Activated CD4-positive, alpha-beta memory T cell treated with anti-CD3 and anti-CD28 coated beads, Interleukin-2, amount 10 ng/mL, durations not matched to agents 7 days and 5 days (primary cell): ENCODE measurements around the gene FNDC3B. TPM values are rescaled to one million over a fixed set of nuclear protein-coding genes. Genes with fewer than 3 reads are reported as not detected.
"Not testable (repeated sequence)": the region's sequence is repeated elsewhere in the genome, so short reads cannot be mapped to it uniquely, and the experiment has no call there.

Experiments
- CTCF ChIA-PET: fragments of 350-600 bp; sonication (Branson Sonifier 250); formaldehyde crosslinking; loops from one replicate; lab custom pipeline; 2021; ENCODE audit warnings: antibody characterized with exemption, inconsistent platforms; lab: Charles Lee
- POLR2A ChIA-PET: fragments of 350-600 bp; sonication (Branson Sonifier 250); formaldehyde crosslinking; loops from one replicate; lab custom pipeline; 2021; ENCODE audit warnings: antibody characterized with exemption; lab: Charles Lee
- DNase-seq: peaks from one replicate; pipeline ENCODE4 v3.0.0-alpha.2; 2020
- H3K27ac Mint-ChIP-seq: one replicate; pipeline ENCODE4 v1.8.0; 2021; ENCODE audit warnings: mild to moderate bottlenecking, mixed read lengths
- H3K27me3 Mint-ChIP-seq: one replicate; pipeline ENCODE4 v1.8.0; 2021; ENCODE audit warnings: mixed read lengths
- H3K36me3 Mint-ChIP-seq: one replicate; pipeline ENCODE4 v1.8.0; 2021; ENCODE audit warnings: low read depth, mixed read lengths
- H3K4me1 Mint-ChIP-seq: one replicate; pipeline ENCODE4 v1.8.0; 2021; ENCODE audit warnings: mixed read lengths
- H3K4me3 Mint-ChIP-seq: one replicate; pipeline ENCODE4 v1.8.0; 2021; ENCODE audit warnings: mild to moderate bottlenecking, mixed read lengths
- H3K9me3 Mint-ChIP-seq: one replicate; pipeline ENCODE4 v1.8.0; 2021; ENCODE audit warnings: mixed read lengths
- total RNA-seq, 2 experiments: library from RNA; stranded (reverse); gene quantifications; one replicate each; pipeline ENCODE4 v1.2.3, GENCODE V29; 2021

FNDC3B gene
- total RNA-seq, 2 experiments from 2014 or later: 21.6 to 21.8 TPM

DNA sequence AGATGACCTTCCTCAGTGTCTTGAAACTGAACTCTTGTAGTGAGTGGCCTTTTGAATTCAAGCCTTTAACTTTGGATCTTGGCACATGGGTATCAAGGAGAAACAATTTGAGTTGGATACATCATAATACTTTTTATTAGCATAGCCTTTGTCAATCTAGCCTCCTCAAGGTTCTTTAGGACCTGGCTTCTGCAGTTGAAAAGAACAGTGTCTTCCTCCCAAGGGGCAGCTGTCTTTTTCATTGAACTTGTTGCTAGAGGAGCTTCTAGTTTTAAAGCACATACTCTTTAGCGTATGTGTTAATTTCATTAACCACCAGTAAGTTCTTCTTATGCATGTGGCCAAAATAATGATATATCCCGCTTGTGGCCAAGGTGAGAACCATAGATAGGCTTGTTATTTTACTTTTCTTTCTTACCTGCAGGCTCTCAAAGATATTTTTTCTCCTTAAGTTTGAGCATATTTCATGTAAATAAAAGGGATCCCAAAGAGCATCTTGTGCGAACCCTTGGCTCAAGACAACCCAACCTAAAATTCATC is 325.7 kb downstream of the FNDC3B start:
- CTCF ChIA-PET: no interaction called here
- POLR2A ChIA-PET: no interaction called here
- peaks cover 10% of the 10 kb centered on the region for H3K36me3 Mint-ChIP-seq

DNA sequence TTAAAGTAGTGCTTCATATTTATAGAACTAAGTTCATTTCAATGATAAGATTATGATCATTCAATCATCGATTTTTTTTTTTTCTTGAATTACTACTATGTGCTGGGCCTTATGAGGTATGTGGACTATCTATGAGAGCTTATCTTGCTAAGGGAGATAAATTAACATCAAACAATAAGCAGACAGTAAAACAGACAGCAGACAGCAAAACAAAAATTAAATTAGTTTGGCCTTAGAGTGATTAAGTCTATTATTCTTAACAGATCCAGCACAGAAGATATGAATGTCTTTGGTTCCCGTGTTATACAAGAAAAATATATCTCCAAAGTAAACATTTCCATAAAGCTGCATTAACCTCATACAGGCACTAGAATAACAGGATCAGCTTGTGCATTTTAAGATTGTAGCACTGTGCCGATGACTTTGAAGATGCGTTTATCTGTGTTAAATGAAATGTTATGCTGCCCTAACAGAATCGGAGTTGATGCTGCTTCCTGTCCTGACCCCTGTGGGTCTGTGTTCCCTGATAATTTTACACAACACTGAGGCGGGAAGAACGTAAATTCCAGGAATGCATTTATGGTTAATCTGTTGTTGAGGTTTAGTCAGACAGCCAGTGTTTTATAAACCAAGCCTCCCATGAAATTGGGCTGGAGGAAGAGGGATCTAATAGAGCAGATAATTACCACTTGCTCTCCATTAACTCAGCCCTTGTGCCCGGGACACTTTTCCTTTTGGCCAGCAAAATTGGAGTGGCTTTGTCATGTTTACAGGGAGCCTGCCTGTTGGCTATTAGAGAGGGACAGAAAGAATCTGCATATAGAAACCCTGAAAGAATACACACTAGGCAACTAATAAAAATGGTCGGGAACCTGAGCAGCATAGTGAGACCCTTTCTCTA is 328.1 kb downstream of the FNDC3B start:
- no peaks in the 10 kb centered on the region for H3K27me3 Mint-ChIP-seq
- ChIA-PET CTCF (no interaction called here), POLR2A (no interaction called here)
- peaks cover 6% of the 10 kb centered on the region for H3K36me3 Mint-ChIP-seq
- H3K4me1 Mint-ChIP-seq: no peaks in the 10 kb centered on the region
- H3K27ac Mint-ChIP-seq: no peak overlapping the region
- no peaks in the 10 kb centered on the region for H3K9me3 Mint-ChIP-seq
- DNase-seq: no peak
- no peak overlapping the region for H3K4me3 Mint-ChIP-seq

More for the DNA sequence above, 325.7 kb downstream of the FNDC3B start:
- Mint-ChIP-seq H3K27ac (no peak overlapping the region), H3K4me1 (no peaks in the 10 kb centered on the region), H3K27me3 (no peaks in the 10 kb centered on the region), H3K9me3 (no peaks in the 10 kb centered on the region), H3K4me3 (no peak overlapping the region)
- no peak for DNase-seq

DNA sequence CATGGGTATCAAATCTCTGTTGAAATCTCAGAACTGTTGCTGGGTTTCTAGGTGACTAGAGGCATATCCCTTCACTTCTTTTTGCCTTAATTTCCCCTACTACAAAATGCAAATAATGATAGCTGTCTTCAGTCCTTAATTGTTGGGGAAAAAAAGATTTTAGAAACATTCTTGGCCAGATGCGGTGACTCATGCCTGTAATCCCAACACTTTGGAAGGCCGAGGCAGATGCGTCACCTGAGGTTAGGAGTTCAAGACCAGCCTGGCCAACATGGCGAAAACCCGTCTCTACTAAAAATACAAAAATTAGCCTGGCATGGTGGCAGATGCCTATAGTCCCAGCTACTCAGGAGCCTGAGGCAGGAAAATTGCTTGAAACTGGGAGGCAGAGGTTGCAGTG is 329.2 kb downstream of the FNDC3B start:
- H3K9me3 Mint-ChIP-seq, H3K4me1 Mint-ChIP-seq, H3K27ac Mint-ChIP-seq, H3K36me3 Mint-ChIP-seq, H3K4me3 Mint-ChIP-seq, DNase-seq, H3K27me3 Mint-ChIP-seq, POLR2A ChIA-PET: not testable (repeated sequence)
- CTCF ChIA-PET: interaction anchor here (0.6 to 1.3 kb wide), 2 partner anchors 28 to 383 kb away, joined by 3 read pairs; no protein-coding TSS in a partner anchor

DNA sequence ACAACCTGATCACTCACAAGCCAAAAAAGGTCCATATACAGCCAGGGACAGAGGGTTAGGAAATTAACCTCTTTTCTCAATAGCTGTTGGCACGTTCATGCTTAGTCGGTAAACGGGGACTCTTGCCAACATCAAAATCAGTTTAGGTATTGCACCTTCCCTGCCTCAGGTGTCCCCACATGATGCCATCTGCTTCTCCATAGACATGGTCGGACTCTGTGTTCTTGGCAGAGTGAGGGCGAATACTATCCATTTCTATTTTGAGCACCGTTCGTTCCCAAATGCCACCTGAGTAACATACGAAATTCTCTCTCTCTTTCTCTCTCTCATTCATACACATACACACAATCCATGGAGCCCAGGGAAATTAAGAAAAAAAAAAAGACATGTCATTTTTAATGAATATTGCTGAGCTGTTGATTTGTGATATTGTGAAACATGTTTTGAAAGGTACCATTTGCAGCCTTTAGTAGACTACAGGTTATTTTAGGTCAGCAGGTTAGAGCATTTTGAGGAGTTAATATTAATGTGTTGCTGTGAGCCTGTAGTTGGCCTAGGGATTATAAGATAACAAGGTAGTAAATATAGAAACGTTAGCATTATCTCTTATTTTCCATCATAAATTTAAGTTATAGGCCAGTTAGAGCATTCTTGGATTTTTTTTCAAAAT is 330.3 kb downstream of the FNDC3B start:
- Mint-ChIP-seq H3K27ac (no peak overlapping the region), H3K27me3 (no peaks in the 10 kb centered on the region), H3K36me3 (no peaks in the 10 kb centered on the region), H3K4me1 (no peaks in the 10 kb centered on the region), H3K9me3 (no peaks in the 10 kb centered on the region), H3K4me3 (no peak overlapping the region)
- DNase-seq: no peak
- ChIA-PET CTCF (interaction anchor here (1.3 kb wide), 1 partner anchor 29 kb away, joined by 3 read pairs; no protein-coding TSS in a partner anchor), POLR2A (no interaction called here)

DNA sequence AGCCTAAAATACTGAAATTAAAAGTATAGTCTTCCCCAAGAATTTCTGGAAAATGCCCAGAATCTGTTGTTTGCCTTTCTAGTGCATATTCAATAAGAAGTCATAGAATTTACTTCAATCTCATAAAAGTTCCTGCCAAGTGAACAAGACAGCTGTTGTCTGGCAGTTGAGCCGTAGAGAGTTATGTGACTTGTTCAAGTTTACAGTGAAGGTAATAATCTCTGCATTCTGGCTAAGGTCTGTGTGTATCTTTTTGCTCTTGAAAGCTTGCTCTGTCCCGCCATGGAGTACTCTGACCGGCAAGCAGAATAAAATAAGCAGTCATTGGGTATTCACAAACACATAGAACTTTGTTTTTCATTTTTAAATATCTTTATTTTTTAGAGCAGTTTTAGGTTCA is 331.0 kb downstream of the FNDC3B start:
- Mint-ChIP-seq H3K36me3 (no peaks in the 10 kb centered on the region), H3K27me3 (no peaks in the 10 kb centered on the region), H3K4me1 (no peaks in the 10 kb centered on the region), H3K4me3 (no peak overlapping the region), H3K27ac (no peak overlapping the region), H3K9me3 (no peaks in the 10 kb centered on the region)
- CTCF ChIA-PET: no interaction called here
- POLR2A ChIA-PET: no interaction called here
- no peak for DNase-seq

DNA sequence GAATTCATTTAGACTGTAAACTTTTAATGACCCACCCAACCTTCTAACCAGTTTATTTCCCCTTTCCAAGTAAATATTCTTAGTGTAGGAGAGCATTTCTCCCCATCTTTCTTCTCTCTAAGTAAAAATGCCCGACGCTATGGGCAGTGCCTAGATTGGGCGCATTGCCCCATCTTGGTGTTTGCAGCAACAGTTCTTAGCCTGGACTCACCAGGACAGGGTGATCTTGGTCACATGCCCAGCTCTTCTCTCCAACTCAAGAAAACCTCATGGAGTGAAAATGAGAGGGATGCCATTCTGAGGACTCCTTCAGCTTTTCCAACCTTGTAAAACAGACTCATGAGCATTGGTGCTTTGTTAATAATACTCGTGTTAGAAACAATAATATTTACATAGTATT is 332.2 kb downstream of the FNDC3B start:
- Mint-ChIP-seq H3K4me1 (no peaks in the 10 kb centered on the region), H3K4me3 (no peak overlapping the region), H3K27me3 (no peaks in the 10 kb centered on the region), H3K9me3 (no peaks in the 10 kb centered on the region), H3K27ac (no peak overlapping the region), H3K36me3 (no peaks in the 10 kb centered on the region)
- ChIA-PET CTCF (no interaction called here), POLR2A (no interaction called here)
- no peak for DNase-seq

DNA sequence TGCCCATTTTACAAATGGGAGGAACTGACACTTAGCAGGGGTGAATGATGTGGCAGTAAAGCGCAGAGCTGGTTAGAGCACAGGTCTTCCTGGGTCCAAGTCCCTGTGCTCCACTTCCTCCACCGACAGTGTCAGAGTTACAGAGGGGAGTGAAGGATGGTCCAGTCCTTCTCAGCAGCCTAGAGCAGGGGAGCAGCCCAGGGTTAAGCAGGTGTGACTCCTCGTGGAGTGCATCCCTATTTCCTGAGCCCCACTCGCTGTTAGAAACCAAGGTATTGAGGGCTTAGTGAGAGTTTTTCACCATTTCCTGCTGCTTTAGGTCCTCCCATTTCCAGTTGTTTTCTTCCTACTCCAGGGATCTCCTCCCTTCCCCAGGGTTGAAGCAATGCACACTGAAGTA is 333.5 kb downstream of the FNDC3B start:
- Mint-ChIP-seq H3K27me3 (no peaks in the 10 kb centered on the region), H3K4me3 (no peak overlapping the region), H3K9me3 (no peaks in the 10 kb centered on the region), H3K4me1 (no peaks in the 10 kb centered on the region), H3K36me3 (no peaks in the 10 kb centered on the region), H3K27ac (no peak overlapping the region)
- no peak for DNase-seq
- CTCF ChIA-PET: no interaction called here
- POLR2A ChIA-PET: no interaction called here

DNA sequence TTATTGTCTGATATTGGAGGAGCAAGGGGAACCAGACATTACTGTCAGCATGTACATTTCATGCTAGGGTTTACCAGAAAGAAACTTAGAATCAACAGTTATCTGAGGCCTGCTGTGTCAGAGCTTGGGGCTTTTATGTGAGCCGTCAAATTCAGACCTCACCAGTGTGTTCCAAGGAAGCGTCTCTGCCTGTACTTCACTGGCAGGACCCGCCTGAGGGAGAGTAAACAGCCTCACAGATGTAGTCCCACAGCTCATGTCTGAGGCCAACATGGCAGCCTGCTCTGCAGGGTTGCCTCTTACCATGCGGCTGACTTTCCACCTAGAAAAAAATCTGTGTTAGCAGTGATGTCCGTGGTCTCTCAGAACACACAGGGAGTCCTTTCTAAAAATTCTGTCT is 334.5 kb downstream of the FNDC3B start:
- no peak overlapping the region for H3K27ac Mint-ChIP-seq
- ChIA-PET POLR2A (no interaction called here), CTCF (no interaction called here)
- H3K9me3 Mint-ChIP-seq: no peaks in the 10 kb centered on the region
- peaks cover 8% of the 10 kb centered on the region for H3K36me3 Mint-ChIP-seq
- no peaks in the 10 kb centered on the region for H3K4me1 Mint-ChIP-seq
- no peak for DNase-seq
- H3K4me3 Mint-ChIP-seq: no peak overlapping the region
- no peaks in the 10 kb centered on the region for H3K27me3 Mint-ChIP-seq

DNA sequence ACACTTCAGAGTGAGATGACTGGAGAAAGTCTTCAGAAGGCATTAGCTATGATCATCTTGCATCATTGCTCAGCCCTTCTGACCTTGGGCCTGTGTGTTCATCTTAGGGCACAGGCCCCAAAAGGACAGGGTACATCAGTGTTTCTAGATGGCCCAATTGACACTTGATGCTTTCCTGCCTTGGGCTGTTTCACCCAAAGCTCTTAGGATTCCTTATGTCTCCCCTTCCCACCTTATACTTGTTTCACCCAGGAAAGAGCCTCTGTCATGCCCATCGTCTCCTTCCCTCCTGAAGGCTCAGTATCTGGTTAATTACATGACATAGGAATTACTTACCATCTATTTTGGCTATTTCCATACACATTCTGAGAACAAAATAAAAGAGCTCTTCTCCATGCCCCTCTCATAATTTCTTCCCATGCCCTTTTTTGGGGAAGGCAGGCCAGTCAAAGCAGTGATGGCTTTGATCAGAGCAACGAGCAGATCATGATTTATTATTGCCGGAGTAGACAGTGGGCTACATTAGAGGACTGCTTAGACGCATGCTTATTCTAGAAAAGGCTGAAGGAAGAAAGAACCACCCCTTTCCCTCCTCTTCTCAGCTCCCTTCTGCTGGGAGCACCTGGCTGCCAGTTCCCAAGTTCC is 335.9 kb downstream of the FNDC3B start:
- no peaks in the 10 kb centered on the region for H3K4me1 Mint-ChIP-seq
- ChIA-PET POLR2A (no interaction called here), CTCF (interaction anchor here (0.7 kb wide), 1 partner anchor 28 kb away, joined by 3 read pairs; no protein-coding TSS in a partner anchor)
- DNase-seq: no peak
- H3K27me3 Mint-ChIP-seq: no peaks in the 10 kb centered on the region
- peaks cover 11% of the 10 kb centered on the region for H3K36me3 Mint-ChIP-seq
- H3K4me3 Mint-ChIP-seq: no peak overlapping the region
- no peak overlapping the region for H3K27ac Mint-ChIP-seq
- no peaks in the 10 kb centered on the region for H3K9me3 Mint-ChIP-seq

DNA sequence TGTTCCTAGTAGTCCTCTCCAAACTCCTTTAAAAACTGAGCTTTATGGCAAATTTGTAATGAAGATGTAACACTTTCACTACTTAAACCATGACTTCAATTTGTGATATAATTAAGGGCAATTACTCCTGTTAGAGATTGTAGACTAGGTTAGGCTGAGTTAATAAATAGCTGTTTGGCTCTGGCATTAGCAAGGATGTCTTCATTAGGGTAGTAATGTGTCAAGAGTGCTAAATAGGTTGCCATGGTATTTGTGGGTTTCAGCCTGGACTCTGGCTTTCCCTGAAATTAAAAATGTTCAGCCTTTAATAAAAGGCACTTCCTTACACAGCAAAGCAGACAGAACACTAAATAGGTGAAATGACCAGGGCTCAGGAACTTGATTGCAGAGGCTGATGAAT is 337.0 kb downstream of the FNDC3B start:
- POLR2A ChIA-PET: no interaction called here
- no peak for DNase-seq
- CTCF ChIA-PET: interaction anchor here (0.6 kb wide), 1 partner anchor 248 kb away, joined by 5 read pairs; no protein-coding TSS in a partner anchor
- Mint-ChIP-seq H3K27ac (no peak overlapping the region), H3K9me3 (no peaks in the 10 kb centered on the region), H3K4me1 (no peaks in the 10 kb centered on the region), H3K27me3 (no peaks in the 10 kb centered on the region), H3K4me3 (no peak overlapping the region), H3K36me3 (peaks cover 21% of the 10 kb centered on the region)

DNA sequence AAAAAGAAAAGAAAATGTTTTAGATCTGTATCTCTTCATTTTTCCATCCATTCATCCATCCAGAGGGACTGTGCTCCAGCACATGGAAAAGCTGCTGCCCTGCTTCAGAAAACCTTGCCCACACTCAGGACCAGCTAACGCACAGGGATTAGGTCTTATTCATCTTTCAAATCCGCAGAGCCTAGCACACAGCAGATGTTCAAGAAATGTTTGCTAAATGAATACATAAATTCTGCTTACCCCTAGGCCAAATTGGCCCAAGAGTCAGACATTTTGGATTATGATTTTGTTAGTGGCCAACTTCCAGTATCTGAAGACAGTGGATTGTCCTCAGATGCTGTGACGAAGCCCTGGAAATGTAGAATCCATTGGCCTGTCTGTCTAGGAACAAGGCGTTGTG is 337.5 kb downstream of the FNDC3B start:
- Mint-ChIP-seq H3K27ac (no peak overlapping the region), H3K4me1 (no peaks in the 10 kb centered on the region), H3K4me3 (no peak overlapping the region), H3K9me3 (no peaks in the 10 kb centered on the region), H3K27me3 (no peaks in the 10 kb centered on the region), H3K36me3 (peaks cover 25% of the 10 kb centered on the region)
- POLR2A ChIA-PET: no interaction called here
- CTCF ChIA-PET: interaction anchor here (0.6 kb wide), 1 partner anchor 247 kb away, joined by 5 read pairs; no protein-coding TSS in a partner anchor
- DNase-seq: no peak

DNA sequence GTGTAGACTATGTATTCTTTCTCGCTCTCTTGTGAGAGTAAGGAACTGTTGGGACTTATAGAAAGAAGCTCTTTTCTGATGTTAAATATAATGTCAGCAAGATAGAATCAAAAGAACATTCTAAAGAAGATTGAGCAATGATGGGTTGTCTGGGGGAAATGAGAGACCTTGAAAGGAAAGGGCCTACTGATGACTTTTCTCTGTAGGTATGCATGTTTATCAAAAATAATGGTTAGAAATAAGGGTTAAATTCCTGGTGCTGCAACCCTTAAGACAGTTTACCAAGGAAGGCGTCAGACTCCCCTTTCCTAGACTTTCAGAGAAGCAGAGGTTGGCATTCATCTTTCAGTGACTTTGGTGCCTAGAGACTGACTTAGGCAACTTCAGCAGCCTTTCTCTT is 339.1 kb downstream of the FNDC3B start:
- Mint-ChIP-seq H3K9me3 (no peaks in the 10 kb centered on the region), H3K27ac (no peak overlapping the region), H3K36me3 (peaks cover 39% of the 10 kb centered on the region), H3K4me1 (no peaks in the 10 kb centered on the region), H3K4me3 (no peak overlapping the region), H3K27me3 (no peaks in the 10 kb centered on the region)
- CTCF ChIA-PET: no interaction called here
- DNase-seq: no peak
- POLR2A ChIA-PET: no interaction called here

DNA sequence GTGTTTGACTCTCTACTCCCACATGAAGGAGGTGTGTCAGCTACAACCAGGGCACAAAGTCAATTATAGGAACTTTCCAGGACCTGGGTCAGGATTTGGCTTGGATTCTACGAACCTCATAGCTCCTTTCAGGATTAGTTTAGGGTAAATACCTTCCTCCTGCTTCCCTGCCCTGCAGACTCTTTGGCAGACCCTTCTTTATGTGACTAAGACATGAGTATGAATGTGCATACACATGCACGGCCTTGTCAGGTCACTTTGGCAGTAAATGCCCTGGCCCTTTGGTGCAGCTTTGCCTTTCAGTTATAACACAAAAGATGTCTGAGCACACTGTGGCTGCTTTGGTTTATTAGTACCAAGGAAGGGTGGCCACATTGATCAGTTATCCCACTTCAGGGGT is 340.0 kb downstream of the FNDC3B start:
- Mint-ChIP-seq H3K4me1 (no peaks in the 10 kb centered on the region), H3K4me3 (no peak overlapping the region), H3K27me3 (no peaks in the 10 kb centered on the region), H3K27ac (no peak overlapping the region), H3K36me3 (peaks cover 40% of the 10 kb centered on the region), H3K9me3 (no peaks in the 10 kb centered on the region)
- POLR2A ChIA-PET: no interaction called here
- CTCF ChIA-PET: no interaction called here
- DNase-seq: no peak
